Measurements from ENCODE around the gene MFAP4.

GRCh38 chr17:19415806-19416775 is 29.1 kb upstream of the MFAP4 start:
- TF ChIP-seq CTCF (IDR thresholded peaks at IDR 0.05 in 2 of 3, conservative IDR thresholded peaks at IDR 0.05 in 1 of 3; ENCODE audit: borderline replicate concordance in 1 of 3, insufficient read depth in 1 of 3, low read depth in 2 of 3, low read length in 2 of 3): no peak
- no peak for TF ChIP-seq EZH2 (IDR thresholded peaks at IDR 0.05)
- no peak for TF ChIP-seq POLR2A (IDR thresholded peaks at IDR 0.05; ENCODE audit: borderline replicate concordance, extremely low read depth, insufficient read depth, insufficient read length)
- TF ChIP-seq SIN3A (IDR thresholded peaks at IDR 0.05; ENCODE audit: low read depth): no peak
